HepG2 (cell line): ENCODE measurements around the gene APEX1. TPM values are rescaled to one million over a fixed set of nuclear protein-coding genes. Genes with fewer than 3 reads are reported as not detected.

Experiments used
- AGO1 ChIP-seq: fragments of 200-400 bp; formaldehyde crosslinking; IDR thresholded peaks from 2 replicates; pipeline ENCODE4 v1.6.1; 2017; ENCODE audit warnings: mild to moderate bottlenecking, low read depth, low read length, moderate library complexity; ENCODE audit not compliant: poor library complexity, severe bottlenecking
- CBFB ChIP-seq: sonication (generic); formaldehyde crosslinking; IDR thresholded peaks from 2 replicates; pipeline ENCODE4 v1.4.0; 2020; ENCODE audit warnings: missing genetic modification reagents
- FUBP1 ChIP-seq: sonication (generic); formaldehyde crosslinking; IDR thresholded peaks from 2 replicates; pipeline ENCODE4 v1.5.1; 2020; ENCODE audit warnings: missing genetic modification reagents, mild to moderate bottlenecking, borderline replicate concordance
- MIXL1 ChIP-seq: IDR thresholded peaks from 2 replicates; pipeline ENCODE4 v1.6.1; 2016
- MTERF4 ChIP-seq: sonication (generic); formaldehyde crosslinking; IDR thresholded peaks from 2 replicates; pipeline ENCODE4 v1.8.0; 2023; ENCODE audit warnings: mild to moderate bottlenecking, missing genetic modification reagents
- PRDM4 ChIP-seq: sonication (generic); formaldehyde crosslinking; IDR thresholded peaks from 2 replicates; pipeline ENCODE4 v1.9.0; 2021; ENCODE audit warnings: missing genetic modification reagents, borderline replicate concordance
- PTBP1 ChIP-seq: fragments of 200-400 bp; formaldehyde crosslinking; IDR thresholded peaks from 2 replicates; pipeline ENCODE4 v1.6.1; 2018; ENCODE audit warnings: low read length, low read depth; ENCODE audit not compliant: poor library complexity, severe bottlenecking
- THRA ChIP-seq: sonication (generic); formaldehyde crosslinking; IDR thresholded peaks from 2 replicates; pipeline ENCODE4 v1.4.0; 2020; ENCODE audit warnings: missing genetic modification reagents, borderline replicate concordance
- ZHX1 ChIP-seq: sonication (generic); formaldehyde crosslinking; IDR thresholded peaks from 2 replicates; pipeline ENCODE4 v1.8.1; 2022; ENCODE audit warnings: low read depth, mild to moderate bottlenecking, missing genetic modification reagents
- ZNF704 ChIP-seq: sonication (generic); formaldehyde crosslinking; IDR thresholded peaks from 2 replicates; pipeline ENCODE4 v1.8.1; 2023; ENCODE audit warnings: mild to moderate bottlenecking, inconsistent platforms, moderate library complexity, missing genetic modification reagents, borderline replicate concordance
- ZNF709 ChIP-seq: sonication (generic); formaldehyde crosslinking; IDR thresholded peaks from 2 replicates; pipeline ENCODE4 v1.5.0; 2020; ENCODE audit warnings: mild to moderate bottlenecking, missing genetic modification reagents
- polyA plus RNA-seq, 8 experiments: library from polyadenylated mRNA; depleted of rRNA in 3 of 8; stranded (reverse) in 7 of 8; unstranded in 1 of 8; fragments of >200 nt; fragmentation: Illumina TruSeq in 4 of 8; extraction: Trizol in 4 of 8; gene quantifications; 2 replicates each; pipeline versions ENCODE4 v1.2.1 to v1.2.3, GENCODE V29; 2011 to 2016; ENCODE audit warnings: low read depth in 4 of 8, missing spikeins in 1 of 8, mixed read lengths in 1 of 8; ENCODE audit not compliant: insufficient read depth in 1 of 8
- total RNA-seq, 5 experiments: library from RNA; depleted of rRNA; stranded (reverse); fragments of >200 nt; fragmentation: Illumina TruSeq; extraction: Trizol; gene quantifications; 2 replicates each; pipeline ENCODE4 v1.2.3, GENCODE V29; 2016; ENCODE audit warnings: low read depth in 1 of 5

APEX1 gene
- total and polyA plus RNA-seq, 2 of the 13 experiments (the other 11 are each of a cell fraction or from before 2014, with no cell fraction given) = 171 to 405 TPM

- TF ChIP-seq ZNF704 (CRISPR knock-in tag) (no peak), PRDM4 (CRISPR knock-in tag) (no peak), ZNF709 (CRISPR knock-in tag) (peak; percentile 73; the same call in 1 of the 2 replicates), FUBP1 (CRISPR knock-in tag) (no peak), CBFB (no peak), ZHX1 (CRISPR knock-in tag) (no peak), MIXL1 (CRISPR knock-in tag) (no peak), PTBP1 (no peak), MTERF4 (CRISPR knock-in tag) (peak; percentile 94; the same call in 1 of the 2 replicates), AGO1 (no peak), THRA (CRISPR knock-in tag) (no peak)
These were observed 15.0 kb downstream of the APEX1 start (continued) for GRCh38 chr14:20469890-20470602.
